Adrenal gland (tissue), 12 donors: ENCODE measurements around the gene KRTAP10-1. TPM values are rescaled to one million over a fixed set of nuclear protein-coding genes. Genes with fewer than 3 reads are reported as not detected.
"Not testable (repeated sequence)": the region's sequence is repeated elsewhere in the genome, so short reads cannot be mapped to it uniquely, and the experiment has no call there.

Experiments used
- DNase-seq, 7 donors: peaks; one replicate each; pipeline ENCODE4 v3.0.0-alpha.2; 2019 to 2020
- H3K27ac ChIP-seq, 5 donors: fragments of 200-600 bp; sonication (generic) in 4 of 5; 1 replicate in 3 of 5; 2 replicates in 2 of 5; pipeline versions ENCODE4 v1.5.1 to v1.8.0; 2016 to 2020; ENCODE audit warnings: mild to moderate bottlenecking in 1 of 5
- H3K27me3 ChIP-seq: fragments of 200-600 bp; 2 replicates; pipeline ENCODE4 v1.8.0; 2021
- H3K36me3 ChIP-seq, 2 donors: fragments of 200-600 bp; replicated peaks in 1 of 2; 1 replicate in 1 of 2; 2 replicates in 1 of 2; pipeline versions ENCODE4 v1.5.1 to v1.8.0; 2018 to 2022
- H3K4me1 ChIP-seq, 2 donors: fragments of 200-600 bp; replicated peaks in 1 of 2; 1 replicate in 1 of 2; 2 replicates in 1 of 2; pipeline versions ENCODE4 v1.5.1 to v1.8.0; 2018 to 2021
- H3K4me3 ChIP-seq, 4 donors: fragments of 200-600 bp; sonication (generic) in 3 of 4; one replicate each; pipeline ENCODE4 v1.5.1; 2016 to 2018
- H3K9me3 ChIP-seq, 3 donors: fragments of 200-600 bp; sonication (generic) in 1 of 3; replicated peaks in 1 of 3; 1 replicate in 2 of 3; 2 replicates in 1 of 3; pipeline versions ENCODE4 v1.5.1 to v1.8.0; 2016 to 2021
- CTCF ChIP-seq, 6 experiments: fragments of 450-650 bp in 4 of 6; fragments of 200-600 bp in 2 of 6; sonication (generic) in 1 of 6; IDR thresholded peaks; 1 replicate in 5 of 6; 2 replicates in 1 of 6; pipeline versions ENCODE4 v1.5.1 to v1.8.0; 2016 to 2021; ENCODE audit warnings: antibody characterized with exemption in 6 of 6, mild to moderate bottlenecking in 2 of 6, moderate library complexity in 1 of 6
- POLR2A ChIP-seq, 2 donors: fragments of 450-650 bp; IDR thresholded peaks; one replicate each; pipeline ENCODE4 v1.6.1; 2017; ENCODE audit warnings: antibody characterized with exemption in 2 of 2, mild to moderate bottlenecking in 2 of 2, moderate library complexity in 1 of 2
- WGBS, 4 donors: extraction: QIAGEN DNeasy Blood & Tissue Kit in 2 of 4; methylation state at CpG; one replicate each; pipeline versions ENCODE4 v1.1.5 to v1.1.7; 2013 to 2017; 5-methylcytosine and 5-hydroxymethylcytosine counted together
- intact Hi-C, 2 donors: fragments of 100-400 bp; cut with DNase I; formaldehyde crosslinking; loops; one replicate each; pipeline versions ENCODE4 v1.14.1 to v1.15.0; 2022 to 2023
- polyA plus RNA-seq, 3 donors: library from polyadenylated mRNA; stranded (reverse); fragments of 200-250 nt in 2 of 3; fragments of 350-450 nt in 1 of 3; fragmentation: Illumina TruSeq in 1 of 3; extraction: RNeasy Lipid Tissue Mini Kit (QIAGEN cat#74804) in 1 of 3; gene quantifications; one replicate each; pipeline ENCODE4 v1.2.3, GENCODE V29; 2013 to 2014
- total RNA-seq, 9 donors: library from RNA; depleted of rRNA in 4 of 9; stranded (reverse); fragments of >200 nt in 4 of 9; fragments of 120-200 nt in 1 of 9; fragmentation: NEBNext Ultra II Directional in 1 of 9; extraction: Animal tissue kit (Norgen Biotek cat#: 25700) in 1 of 9; gene quantifications; one replicate each; pipeline versions ENCODE4 v1.1.0 to v1.2.4, GENCODE V29; 2013 to 2023
- donor health status: healthy with polysubstance abuse.
- donor health status: Bipolar disorder and iron deficiency.
- donor health status: DM: yes; HTN: yes; CAD: no.
- donor health status: DM: no; HTN: no; CAD: no.
- donor health status: DM: no; HTN: no; CAD: no.
- donor health status: DM: yes; HTN: yes; CAD: no.

The KRTAP10-1 gene
- total and polyA plus RNA-seq, 12 donors, result not detected

- H3K9me3 ChIP-seq, result peaks cover 0 to 2% (median 0%) of the 10 kb centered on the region in 3 donors
- no peak for DNase-seq
- H3K4me3 ChIP-seq, result no peak overlapping the region
- H3K4me1 ChIP-seq, result no peaks in the 10 kb centered on the region
- no peaks in the 10 kb centered on the region for H3K36me3 ChIP-seq
- peaks cover 15% of the 10 kb centered on the region for H3K27me3 ChIP-seq
- intact Hi-C loops, result loop anchor here in 1 of 2 donors (10.0 kb wide), 1 partner anchor 203 kb away; no protein-coding TSS in a partner anchor
- 81 to 95% (median 90%) methylated on average over 2 to 6 of the region's 6 CpGs for WGBS, 4 donors
- H3K27ac ChIP-seq, result no peak overlapping the region
- TF ChIP-seq CTCF (IDR thresholded peaks at IDR 0.05), result no peak
- no peak for TF ChIP-seq POLR2A (IDR thresholded peaks at IDR 0.05)
Measured at GRCh38 chr21:44552136-44552535, 12.1 kb upstream of the KRTAP10-1 start.

GRCh38 chr21:44551340-44551961 lies 11.5 kb upstream of the KRTAP10-1 start, which contains the start of gene KRTAP10-2:
TSS of gene KRTAP10-2 (minus strand) at chr21:44551505. CDS start at chr21:44551458, 47 bp downstream.
- intact Hi-C loops, result loop anchor here in 1 of 2 donors (10.0 kb wide), 1 partner anchor 203 kb away; no protein-coding TSS in a partner anchor
- no peak within 1 kb of the TSS for H3K4me3 ChIP-seq
- peaks cover 0 to 8% (median 0%) of the 10 kb centered on the region in 3 donors for H3K9me3 ChIP-seq
- no peak within 1 kb of the TSS for H3K27ac ChIP-seq
- WGBS, 4 donors, result 57 to 66% (median 63%) methylated on average over 14 to 17 of the region's 17 CpGs
- H3K36me3 ChIP-seq, result no peaks in the 10 kb centered on the region
- H3K27me3 ChIP-seq, result peaks cover 14% of the 10 kb centered on the region
- no peaks in the 10 kb centered on the region for H3K4me1 ChIP-seq
- DNase-seq, result peak in 1 of 7 donors; percentile 11
- TF ChIP-seq CTCF (IDR thresholded peaks at IDR 0.05) (no peak), POLR2A (IDR thresholded peaks at IDR 0.05) (no peak)

- no peak for TF ChIP-seq CTCF (IDR thresholded peaks at IDR 0.05)
- no peaks in the 10 kb centered on the region for H3K36me3 ChIP-seq
- H3K4me3 ChIP-seq, result no peak overlapping the region
- H3K27me3 ChIP-seq, result peaks cover 7% of the 10 kb centered on the region
- intact Hi-C loops, result loop anchor here in 1 of 2 donors (10.0 kb wide), 1 partner anchor 204 kb away; no protein-coding TSS in a partner anchor
- peak in 1 of 7 donors; percentile 13 for DNase-seq
- no peaks in the 10 kb centered on the region for H3K4me1 ChIP-seq
- WGBS, 4 donors, result 48 to 54% (median 54%) methylated on average over 6 to 10 of the region's 10 CpGs; no CpG with 5 or more reads in 1 of the 4 donors
- H3K27ac ChIP-seq, result no peak overlapping the region
- H3K9me3 ChIP-seq, result peaks cover 0 to 8% (median 0%) of the 10 kb centered on the region in 3 donors
Measured at GRCh38 chr21:44550807-44551206, 10.8 kb upstream of the KRTAP10-1 start.

- 26 to 67% (median 35%) methylated on average over 1 to 17 of the region's 17 CpGs for WGBS, 4 donors
- not testable (repeated sequence) for H3K4me3 ChIP-seq, DNase-seq, H3K4me1 ChIP-seq, H3K27me3 ChIP-seq, H3K36me3 ChIP-seq, H3K27ac ChIP-seq, H3K9me3 ChIP-seq
- intact Hi-C loops, result loop anchor here in 1 of 2 donors (10.0 kb wide), 1 partner anchor 205 kb away; no protein-coding TSS in a partner anchor
Measured at GRCh38 chr21:44550285-44550684, 10.3 kb upstream of the KRTAP10-1 start.
